PC-3 (cell line): Measurements from ENCODE around the gene SMCO4. TPM values are rescaled to one million over a fixed set of nuclear protein-coding genes. Genes with fewer than 3 reads are reported as not detected.

Source experiments
- ATAC-seq: fragments of 200-7000 bp; cut with Tn5 transposase; 2 replicates; pipeline ENCODE4 v1.9.1; 2020; ENCODE audit warnings: mild to moderate bottlenecking, moderate library complexity
- BruUV-seq: library from RNA; stranded (reverse); fragments of 400-500 nt; replicated peaks from 2 replicates; lab custom pipeline; 2021; lab: Mats Ljungman, UMichigan
- CTCF ChIA-PET: fragments of 300-600 bp; sonication (Branson Sonifier 250); formaldehyde crosslinking; loops from one replicate; lab custom pipeline; 2022; ENCODE audit warnings: antibody characterized with exemption; lab: Charles Lee
- POLR2A ChIA-PET: fragments of 300-600 bp; sonication (Branson Sonifier 250); formaldehyde crosslinking; loops from one replicate; lab custom pipeline; 2022; ENCODE audit warnings: antibody characterized with exemption; ENCODE audit not compliant: unreplicated experiment; lab: Charles Lee
- DNase-seq: peaks from one replicate; pipeline ENCODE4 v3.0.0-alpha.2; 2015
- H2AFZ ChIP-seq: fragments of 300-600 bp; sonication (generic); 2 replicates; pipeline ENCODE4 v1.6.0; 2016; ENCODE audit warnings: antibody characterized with exemption, low read length
- H3F3A ChIP-seq: fragments of 300-600 bp; sonication (generic); one replicate; pipeline ENCODE4 v1.6.0; 2017; ENCODE audit warnings: antibody characterized with exemption, low read length, control low read depth, mild to moderate bottlenecking; ENCODE audit not compliant: unreplicated experiment
- H3K27ac ChIP-seq: fragments of 300-600 bp; sonication (generic); 2 replicates; pipeline ENCODE4 v1.5.1; 2016; ENCODE audit warnings: mild to moderate bottlenecking, low read length
- H3K27me3 ChIP-seq: fragments of 300-600 bp; sonication (generic); 2 replicates; pipeline ENCODE4 v1.6.1; 2016; ENCODE audit warnings: low read length, mixed read lengths
- H3K36me3 ChIP-seq: fragments of 300-600 bp; sonication (generic); 2 replicates; pipeline ENCODE4 v1.6.1; 2016; ENCODE audit warnings: low read depth, mixed run types, low read length, mixed read lengths
- H3K4me1 ChIP-seq: fragments of 300-600 bp; sonication (generic); 2 replicates; pipeline ENCODE4 v1.5.1; 2016; ENCODE audit warnings: low read length; ENCODE audit not compliant: insufficient read depth
- H3K4me2 ChIP-seq: fragments of 300-600 bp; sonication (generic); 2 replicates; pipeline ENCODE4 v1.6.0; 2016; ENCODE audit warnings: low read length
- H3K4me3 ChIP-seq: fragments of 300-600 bp; sonication (generic); 2 replicates; pipeline ENCODE4 v1.5.1; 2016; ENCODE audit warnings: mild to moderate bottlenecking, low read length, mixed read lengths
- H3K79me2 ChIP-seq: fragments of 300-600 bp; sonication (generic); 2 replicates; pipeline ENCODE4 v1.6.1; 2017; ENCODE audit warnings: low read length, mixed read lengths
- H3K9ac ChIP-seq: fragments of 300-600 bp; sonication (generic); 2 replicates; pipeline ENCODE4 v1.6.0; 2016; ENCODE audit warnings: mild to moderate bottlenecking, low read length
- H3K9me2 ChIP-seq: fragments of 300-600 bp; sonication (generic); replicated peaks from 2 replicates; pipeline ENCODE4 v1.6.1; 2016; ENCODE audit warnings: mixed run types, low read length, mixed read lengths
- H3K9me3 ChIP-seq: fragments of 300-600 bp; sonication (generic); 2 replicates; pipeline ENCODE4 v1.6.1; 2016; ENCODE audit warnings: low read length, mixed read lengths
- H4K20me1 ChIP-seq: fragments of 300-600 bp; sonication (generic); 2 replicates; pipeline ENCODE4 v1.6.1; 2016; ENCODE audit warnings: low read length, mixed read lengths
- EZH2 ChIP-seq: fragments of 300-600 bp; sonication (generic); IDR thresholded peaks from one replicate; pipeline ENCODE4 v1.6.1; 2017; ENCODE audit warnings: antibody characterized with exemption, mild to moderate bottlenecking, low read length; ENCODE audit not compliant: unreplicated experiment
- EZH2phosphoT487 ChIP-seq: fragments of 300-600 bp; sonication (generic); IDR thresholded peaks from 2 replicates; pipeline ENCODE4 v1.6.1; 2018; ENCODE audit warnings: mild to moderate bottlenecking, antibody characterized with exemption, low read length, borderline replicate concordance
- intact Hi-C: fragments of 100-400 bp; cut with micrococcal nuclease; formaldehyde crosslinking; loops from 2 replicates; pipeline ENCODE4 v1.9.0; 2023
- total RNA-seq: library from RNA; depleted of rRNA; stranded (reverse); fragments of >200 nt; gene quantifications from 2 replicates; pipeline ENCODE4 v1.2.3, GENCODE V29; 2014
- TF ChIP-seq, protein P1 (sequence below): fragments of 300-600 bp; sonication (generic); conservative IDR thresholded peaks from 2 replicates; pipeline ENCODE4 v1.5.1; 2017; ENCODE audit warnings: antibody characterized with exemption, low read depth, mild to moderate bottlenecking, low read length

The SMCO4 gene
- total RNA-seq, 1 experiment from 2014 or later, result 23.0 TPM

DNA sequence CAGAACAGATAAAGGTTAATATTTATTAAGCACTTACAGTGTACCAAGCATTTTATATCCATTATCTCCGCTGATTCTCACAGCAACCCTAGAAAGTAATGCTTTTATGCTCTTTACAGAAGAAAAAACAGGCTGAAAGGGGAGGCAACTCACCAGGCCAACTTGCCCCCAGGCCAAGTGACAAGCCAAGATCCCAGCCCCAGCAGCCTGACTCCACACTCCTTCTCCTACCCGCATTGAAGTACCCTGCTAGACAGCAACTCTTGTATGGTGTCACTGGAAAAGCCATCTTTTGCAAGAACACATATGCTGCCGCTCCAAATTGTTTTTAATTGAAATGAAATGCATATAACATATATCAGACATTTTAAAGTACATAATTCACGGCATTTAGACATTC is 25.6 kb downstream of the SMCO4 start:
- intact Hi-C loops, result no loop called here
- no peak overlapping the region for H3K27ac ChIP-seq
- H3K9me2 ChIP-seq, result no peaks in the 10 kb centered on the region
- no peak overlapping the region for H2AFZ ChIP-seq
- no peak overlapping the region for H3K4me2 ChIP-seq
- ChIA-PET POLR2A (no interaction called here), CTCF (no interaction called here)
- TF ChIP-seq EZH2phosphoT487 (no peak), EZH2 (no peak)
- TF ChIP-seq, protein P1, sequence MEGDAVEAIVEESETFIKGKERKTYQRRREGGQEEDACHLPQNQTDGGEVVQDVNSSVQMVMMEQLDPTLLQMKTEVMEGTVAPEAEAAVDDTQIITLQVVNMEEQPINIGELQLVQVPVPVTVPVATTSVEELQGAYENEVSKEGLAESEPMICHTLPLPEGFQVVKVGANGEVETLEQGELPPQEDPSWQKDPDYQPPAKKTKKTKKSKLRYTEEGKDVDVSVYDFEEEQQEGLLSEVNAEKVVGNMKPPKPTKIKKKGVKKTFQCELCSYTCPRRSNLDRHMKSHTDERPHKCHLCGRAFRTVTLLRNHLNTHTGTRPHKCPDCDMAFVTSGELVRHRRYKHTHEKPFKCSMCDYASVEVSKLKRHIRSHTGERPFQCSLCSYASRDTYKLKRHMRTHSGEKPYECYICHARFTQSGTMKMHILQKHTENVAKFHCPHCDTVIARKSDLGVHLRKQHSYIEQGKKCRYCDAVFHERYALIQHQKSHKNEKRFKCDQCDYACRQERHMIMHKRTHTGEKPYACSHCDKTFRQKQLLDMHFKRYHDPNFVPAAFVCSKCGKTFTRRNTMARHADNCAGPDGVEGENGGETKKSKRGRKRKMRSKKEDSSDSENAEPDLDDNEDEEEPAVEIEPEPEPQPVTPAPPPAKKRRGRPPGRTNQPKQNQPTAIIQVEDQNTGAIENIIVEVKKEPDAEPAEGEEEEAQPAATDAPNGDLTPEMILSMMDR, result no peak
- no TSS peak for BruUV-seq
- no peaks in the 10 kb centered on the region for H3K36me3 ChIP-seq
- no peaks in the 10 kb centered on the region for H3K79me2 ChIP-seq
- no peak overlapping the region for H3K4me3 ChIP-seq
- no peak for DNase-seq
- no peaks in the 10 kb centered on the region for H4K20me1 ChIP-seq
- peaks cover 8% of the 10 kb centered on the region for H3K4me1 ChIP-seq
- H3K9ac ChIP-seq, result no peak overlapping the region
- H3K9me3 ChIP-seq, result no peaks in the 10 kb centered on the region
- no peak for ATAC-seq
- H3K27me3 ChIP-seq, result no peaks in the 10 kb centered on the region
- no peaks in the 10 kb centered on the region for H3F3A ChIP-seq

DNA sequence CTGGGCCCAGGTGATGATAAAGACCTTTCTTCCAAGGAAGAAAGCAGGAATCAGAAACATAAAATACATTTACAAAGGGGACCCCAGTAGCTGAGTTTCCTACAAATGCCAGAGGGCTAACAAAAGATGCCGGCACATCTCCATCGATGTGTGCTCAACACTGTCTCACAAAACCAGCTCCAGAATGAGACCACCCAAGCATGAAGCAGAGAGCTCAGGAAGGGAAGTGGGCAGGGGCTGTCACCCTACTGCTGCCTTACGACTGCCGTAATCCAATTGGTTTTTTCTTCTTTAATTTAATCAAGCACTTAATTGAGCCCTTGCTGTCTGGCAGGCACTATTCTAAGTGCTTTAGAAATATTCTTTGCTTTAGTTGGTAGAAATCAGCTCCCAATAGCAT is 26.1 kb downstream of the SMCO4 start:
- Histone ChIP-seq H3K9me2 (no peaks in the 10 kb centered on the region), H3F3A (no peaks in the 10 kb centered on the region), H3K27me3 (no peaks in the 10 kb centered on the region), H4K20me1 (no peaks in the 10 kb centered on the region), H3K27ac (no peak overlapping the region), H3K4me1 (peaks cover 8% of the 10 kb centered on the region), H3K9me3 (no peaks in the 10 kb centered on the region), H3K36me3 (no peaks in the 10 kb centered on the region), H3K4me2 (no peak overlapping the region), H3K9ac (no peak overlapping the region), H3K4me3 (no peak overlapping the region), H2AFZ (no peak overlapping the region), H3K79me2 (no peaks in the 10 kb centered on the region)
- DNase-seq, result no peak
- ChIA-PET CTCF (no interaction called here), POLR2A (no interaction called here)
- no peak for ATAC-seq
- intact Hi-C loops, result no loop called here
- TF ChIP-seq, protein P1, result no peak
- TF ChIP-seq EZH2 (no peak), EZH2phosphoT487 (no peak)
- no TSS peak for BruUV-seq

DNA sequence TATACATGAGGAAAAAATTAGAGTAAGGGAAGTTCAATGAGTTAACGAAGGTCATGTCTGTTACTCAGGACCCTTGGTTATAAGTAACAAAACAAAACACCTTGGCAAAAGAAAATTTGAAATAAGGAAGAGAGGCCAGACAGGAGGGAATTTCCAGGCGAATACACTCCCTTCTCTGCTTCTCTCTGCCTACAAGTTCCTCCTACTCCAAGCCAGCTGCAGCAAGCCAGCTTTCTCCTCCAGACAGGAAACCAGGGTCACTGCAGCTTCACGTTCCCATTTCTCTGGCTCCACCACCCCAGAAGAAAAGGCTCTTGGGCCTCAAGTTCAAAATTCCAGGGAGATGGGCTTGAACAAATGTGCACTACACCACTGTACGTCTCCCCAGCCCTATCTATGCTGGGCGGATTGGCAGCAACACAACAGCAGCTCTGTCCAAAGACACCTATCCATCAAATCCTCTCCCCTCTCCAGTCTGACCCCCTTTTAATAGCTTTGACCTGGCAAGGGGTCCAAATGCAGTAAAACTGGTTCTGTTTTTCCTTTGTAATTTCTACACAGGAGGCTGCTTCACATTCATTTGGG is 27.7 kb downstream of the SMCO4 start:
- H3F3A ChIP-seq, result no peaks in the 10 kb centered on the region
- ATAC-seq, result no peak
- DNase-seq, result no peak
- H3K27ac ChIP-seq, result no peak overlapping the region
- H3K9ac ChIP-seq, result no peak overlapping the region
- ChIA-PET POLR2A (no interaction called here), CTCF (no interaction called here)
- no peaks in the 10 kb centered on the region for H4K20me1 ChIP-seq
- TF ChIP-seq EZH2 (no peak), EZH2phosphoT487 (no peak)
- TF ChIP-seq, protein P1, result no peak
- no peaks in the 10 kb centered on the region for H3K79me2 ChIP-seq
- no peak overlapping the region for H3K4me3 ChIP-seq
- intact Hi-C loops, result no loop called here
- H3K36me3 ChIP-seq, result no peaks in the 10 kb centered on the region
- H3K9me3 ChIP-seq, result no peaks in the 10 kb centered on the region
- H3K4me2 ChIP-seq, result no peak overlapping the region
- BruUV-seq, result no TSS peak
- H3K27me3 ChIP-seq, result no peaks in the 10 kb centered on the region
- no peaks in the 10 kb centered on the region for H3K4me1 ChIP-seq
- no peaks in the 10 kb centered on the region for H3K9me2 ChIP-seq
- no peak overlapping the region for H2AFZ ChIP-seq
